Measurements from ENCODE around the gene TSPAN14.
"Not testable (repeated sequence)": the region's sequence is repeated elsewhere in the genome, so short reads cannot be mapped to it uniquely, and the experiment has no call there.

Gene TSPAN14

GRCh38 chr10:80470266-80470665 is 16.2 kb downstream of the TSPAN14 start:
- DNase-seq (ENCODE audit: low spot score), result no peak

GRCh38 chr10:80471001-80471400 is 16.9 kb downstream of the TSPAN14 start:
- DNase-seq (ENCODE audit: low spot score), result no peak

- DNase-seq (ENCODE audit: low spot score), result no peak
Measured at GRCh38 chr10:80471715-80472233, 17.7 kb downstream of the TSPAN14 start.

- DNase-seq (ENCODE audit: low spot score), result no peak
Measured at GRCh38 chr10:80472234-80473095, 18.4 kb downstream of the TSPAN14 start.

GRCh38 chr10:80473096-80473657 is 19.1 kb downstream of the TSPAN14 start:
- no peak for DNase-seq (ENCODE audit: low spot score)

- no peak for DNase-seq (ENCODE audit: low spot score)
Measured at GRCh38 chr10:80473692-80474596, 19.8 kb downstream of the TSPAN14 start.

- DNase-seq (ENCODE audit: low spot score), result no peak
Measured at GRCh38 chr10:80474597-80474910, 20.4 kb downstream of the TSPAN14 start.

GRCh38 chr10:80474941-80475340 is 20.8 kb downstream of the TSPAN14 start:
- DNase-seq (ENCODE audit: low spot score), result no peak

GRCh38 chr10:80475641-80476040 is 21.5 kb downstream of the TSPAN14 start:
- not testable (repeated sequence) for DNase-seq (ENCODE audit: low spot score)

- no peak for DNase-seq (ENCODE audit: low spot score)
Measured at GRCh38 chr10:80476685-80477084, 22.6 kb downstream of the TSPAN14 start.

- no peak for DNase-seq (ENCODE audit: low spot score)
Measured at GRCh38 chr10:80477813-80478212, 23.7 kb downstream of the TSPAN14 start.

GRCh38 chr10:80480373-80480772 is 26.3 kb downstream of the TSPAN14 start:
- DNase-seq (ENCODE audit: low spot score), result not testable (repeated sequence)

GRCh38 chr10:80480852-80481251 is 26.7 kb downstream of the TSPAN14 start:
- no peak for DNase-seq (ENCODE audit: low spot score)

- no peak for DNase-seq (ENCODE audit: low spot score)
Measured at GRCh38 chr10:80484243-80484642, 30.1 kb downstream of the TSPAN14 start.

- DNase-seq (ENCODE audit: low spot score), result no peak
Measured at GRCh38 chr10:80484676-80485075, 30.6 kb downstream of the TSPAN14 start.

- no peak for DNase-seq (ENCODE audit: low spot score)
Measured at GRCh38 chr10:80485076-80485945, 31.2 kb downstream of the TSPAN14 start.

GRCh38 chr10:80485946-80486764 is 32.0 kb downstream of the TSPAN14 start:
- no peak for DNase-seq (ENCODE audit: low spot score)

GRCh38 chr10:80486785-80487420 is 32.8 kb downstream of the TSPAN14 start:
- DNase-seq (ENCODE audit: low spot score), result no peak

- DNase-seq (ENCODE audit: low spot score), result no peak
Measured at GRCh38 chr10:80487421-80487785, 33.3 kb downstream of the TSPAN14 start.
